ENCODE measurements around the gene TMEM120A.

TMEM120A gene

GRCh38 chr7:75962607-75963380 lies 31.6 kb downstream of the TMEM120A start:
- Histone ChIP-seq H3K36me3 (ENCODE audit: control insufficient read depth, insufficient read depth, low read length) (peaks cover 10% of the 10 kb centered on the region), H3K9ac (ENCODE audit: low read depth, low read length) (no peak overlapping the region)

GRCh38 chr7:75961218-75961617 lies 33.2 kb downstream of the TMEM120A start:
- H3K36me3 ChIP-seq (ENCODE audit: control insufficient read depth, insufficient read depth, low read length) = peaks cover 15% of the 10 kb centered on the region
- no peaks in the 10 kb centered on the region for H3K4me1 ChIP-seq (ENCODE audit: control insufficient read depth, insufficient read depth, low read length)

More at GRCh38 chr7:75962607-75963380, 31.6 kb downstream of the TMEM120A start:
- no peaks in the 10 kb centered on the region for H3K9me3 ChIP-seq (ENCODE audit: control insufficient read depth, insufficient read depth, low read length)
- no peak overlapping the region for H3K4me3 ChIP-seq (ENCODE audit: low read depth, low read length)
- H3K4me1 ChIP-seq (ENCODE audit: control insufficient read depth, insufficient read depth, low read length) = no peaks in the 10 kb centered on the region
- no peaks in the 10 kb centered on the region for H3K27me3 ChIP-seq (ENCODE audit: control insufficient read depth, insufficient read depth, low read length)

DNA sequence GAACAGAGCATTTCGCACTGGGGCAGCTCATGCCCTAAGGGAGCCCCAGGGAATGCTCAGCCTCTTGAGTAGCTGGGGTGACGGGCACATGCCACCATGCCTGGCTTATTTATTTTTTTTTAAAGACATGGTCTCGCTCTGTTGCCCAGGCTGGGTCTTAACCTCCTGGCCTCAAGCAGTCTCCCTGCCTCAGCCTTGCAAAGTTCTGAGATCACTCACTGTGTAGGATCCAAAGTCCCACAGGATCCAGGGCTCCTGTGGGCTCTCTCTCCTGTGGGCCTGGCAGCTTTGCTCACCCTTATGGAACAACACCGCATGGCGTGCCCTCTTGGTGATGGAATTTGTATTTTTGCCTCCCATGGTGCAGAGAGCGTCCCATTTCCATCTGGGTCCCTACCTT lies 34.0 kb downstream of the TMEM120A start:
- Histone ChIP-seq H3K36me3 (ENCODE audit: control insufficient read depth, insufficient read depth, low read length) (peaks cover 23% of the 10 kb centered on the region), H3K9ac (ENCODE audit: low read depth, low read length) (no peak overlapping the region), H3K4me3 (ENCODE audit: low read depth, low read length) (no peak overlapping the region), H3K9me3 (ENCODE audit: control insufficient read depth, insufficient read depth, low read length) (no peaks in the 10 kb centered on the region), H3K4me1 (ENCODE audit: control insufficient read depth, insufficient read depth, low read length) (no peaks in the 10 kb centered on the region), H3K27me3 (ENCODE audit: control insufficient read depth, insufficient read depth, low read length) (no peaks in the 10 kb centered on the region)

More at GRCh38 chr7:75961218-75961617, 33.2 kb downstream of the TMEM120A start:
- H3K9me3 ChIP-seq (ENCODE audit: control insufficient read depth, insufficient read depth, low read length) = no peaks in the 10 kb centered on the region
- no peak overlapping the region for H3K4me3 ChIP-seq (ENCODE audit: low read depth, low read length)
- no peaks in the 10 kb centered on the region for H3K27me3 ChIP-seq (ENCODE audit: control insufficient read depth, insufficient read depth, low read length)
- no peak overlapping the region for H3K9ac ChIP-seq (ENCODE audit: low read depth, low read length)

- H3K4me1 ChIP-seq (ENCODE audit: control insufficient read depth, insufficient read depth, low read length) = no peaks in the 10 kb centered on the region
- no peaks in the 10 kb centered on the region for H3K27me3 ChIP-seq (ENCODE audit: control insufficient read depth, insufficient read depth, low read length)
- no peak overlapping the region for H3K4me3 ChIP-seq (ENCODE audit: low read depth, low read length)
- no peaks in the 10 kb centered on the region for H3K9me3 ChIP-seq (ENCODE audit: control insufficient read depth, insufficient read depth, low read length)
- no peak overlapping the region for H3K9ac ChIP-seq (ENCODE audit: low read depth, low read length)
- H3K36me3 ChIP-seq (ENCODE audit: control insufficient read depth, insufficient read depth, low read length) = peaks cover 25% of the 10 kb centered on the region
Measured at GRCh38 chr7:75958802-75959543, 35.4 kb downstream of the TMEM120A start.

GRCh38 chr7:75957021-75957736 lies 37.2 kb downstream of the TMEM120A start:
- H3K36me3 ChIP-seq (ENCODE audit: control insufficient read depth, insufficient read depth, low read length) = peaks cover 26% of the 10 kb centered on the region
- H3K27me3 ChIP-seq (ENCODE audit: control insufficient read depth, insufficient read depth, low read length) = no peaks in the 10 kb centered on the region
- H3K9me3 ChIP-seq (ENCODE audit: control insufficient read depth, insufficient read depth, low read length) = no peaks in the 10 kb centered on the region
- no peak overlapping the region for H3K4me3 ChIP-seq (ENCODE audit: low read depth, low read length)
- no peak overlapping the region for H3K9ac ChIP-seq (ENCODE audit: low read depth, low read length)
- H3K4me1 ChIP-seq (ENCODE audit: control insufficient read depth, insufficient read depth, low read length) = no peaks in the 10 kb centered on the region

GRCh38 chr7:75955331-75955955 lies 39.0 kb downstream of the TMEM120A start:
- Histone ChIP-seq H3K4me3 (ENCODE audit: low read depth, low read length) (no peak overlapping the region), H3K9me3 (ENCODE audit: control insufficient read depth, insufficient read depth, low read length) (no peaks in the 10 kb centered on the region), H3K9ac (ENCODE audit: low read depth, low read length) (no peak overlapping the region), H3K36me3 (ENCODE audit: control insufficient read depth, insufficient read depth, low read length) (peaks cover 26% of the 10 kb centered on the region), H3K4me1 (ENCODE audit: control insufficient read depth, insufficient read depth, low read length) (no peaks in the 10 kb centered on the region), H3K27me3 (ENCODE audit: control insufficient read depth, insufficient read depth, low read length) (no peaks in the 10 kb centered on the region)

DNA sequence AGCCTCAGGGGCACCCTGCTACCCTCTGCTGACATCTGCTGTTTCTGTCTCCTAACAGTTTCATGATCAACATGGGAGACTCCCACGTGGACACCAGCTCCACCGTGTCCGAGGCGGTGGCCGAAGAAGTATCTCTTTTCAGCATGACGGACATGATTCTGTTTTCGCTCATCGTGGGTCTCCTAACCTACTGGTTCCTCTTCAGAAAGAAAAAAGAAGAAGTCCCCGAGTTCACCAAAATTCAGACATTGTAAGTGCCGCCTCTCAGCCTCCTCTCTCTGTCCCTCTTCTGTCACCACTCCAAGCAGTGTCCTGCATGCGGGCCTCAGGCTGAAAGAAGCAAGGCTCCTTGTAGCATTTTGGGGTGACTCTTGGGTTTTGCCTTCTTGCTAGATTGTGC lies 40.5 kb downstream of the TMEM120A start:
- Histone ChIP-seq H3K9ac (ENCODE audit: low read depth, low read length) (no peak overlapping the region), H3K27me3 (ENCODE audit: control insufficient read depth, insufficient read depth, low read length) (no peaks in the 10 kb centered on the region), H3K9me3 (ENCODE audit: control insufficient read depth, insufficient read depth, low read length) (no peaks in the 10 kb centered on the region), H3K4me1 (ENCODE audit: control insufficient read depth, insufficient read depth, low read length) (no peaks in the 10 kb centered on the region), H3K36me3 (ENCODE audit: control insufficient read depth, insufficient read depth, low read length) (peaks cover 24% of the 10 kb centered on the region), H3K4me3 (ENCODE audit: low read depth, low read length) (no peak overlapping the region)

- Histone ChIP-seq H3K4me3 (ENCODE audit: low read depth, low read length) (no peak overlapping the region), H3K27me3 (ENCODE audit: control insufficient read depth, insufficient read depth, low read length) (no peaks in the 10 kb centered on the region), H3K9me3 (ENCODE audit: control insufficient read depth, insufficient read depth, low read length) (no peaks in the 10 kb centered on the region), H3K4me1 (ENCODE audit: control insufficient read depth, insufficient read depth, low read length) (no peaks in the 10 kb centered on the region), H3K36me3 (ENCODE audit: control insufficient read depth, insufficient read depth, low read length) (peaks cover 26% of the 10 kb centered on the region), H3K9ac (ENCODE audit: low read depth, low read length) (no peak overlapping the region)
Measured at GRCh38 chr7:75953431-75953830, 41.0 kb downstream of the TMEM120A start.

DNA sequence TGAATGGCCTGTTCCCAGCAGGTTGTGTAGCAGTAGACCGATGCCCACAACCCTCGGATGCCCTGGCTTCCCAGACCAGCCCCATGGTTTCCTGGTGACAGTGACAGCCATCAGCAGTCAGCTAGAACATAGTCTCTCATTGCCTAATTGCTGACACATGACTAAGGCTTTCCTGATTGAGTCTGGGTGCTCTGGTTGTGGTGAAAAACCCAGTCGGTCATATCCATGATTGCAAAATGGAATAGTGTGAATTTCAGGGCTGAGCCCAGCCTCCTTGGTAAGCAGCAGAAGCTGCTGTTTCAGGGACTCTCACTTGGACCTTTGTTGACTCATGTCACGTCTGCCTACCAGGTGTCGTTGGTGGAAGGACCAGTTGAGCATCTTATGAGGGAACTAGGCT lies 42.9 kb downstream of the TMEM120A start:
- no peak overlapping the region for H3K4me3 ChIP-seq (ENCODE audit: low read depth, low read length)
- no peaks in the 10 kb centered on the region for H3K9me3 ChIP-seq (ENCODE audit: control insufficient read depth, insufficient read depth, low read length)
- no peak overlapping the region for H3K9ac ChIP-seq (ENCODE audit: low read depth, low read length)
- H3K36me3 ChIP-seq (ENCODE audit: control insufficient read depth, insufficient read depth, low read length) = peaks cover 23% of the 10 kb centered on the region
- no peaks in the 10 kb centered on the region for H3K27me3 ChIP-seq (ENCODE audit: control insufficient read depth, insufficient read depth, low read length)
- no peaks in the 10 kb centered on the region for H3K4me1 ChIP-seq (ENCODE audit: control insufficient read depth, insufficient read depth, low read length)

DNA sequence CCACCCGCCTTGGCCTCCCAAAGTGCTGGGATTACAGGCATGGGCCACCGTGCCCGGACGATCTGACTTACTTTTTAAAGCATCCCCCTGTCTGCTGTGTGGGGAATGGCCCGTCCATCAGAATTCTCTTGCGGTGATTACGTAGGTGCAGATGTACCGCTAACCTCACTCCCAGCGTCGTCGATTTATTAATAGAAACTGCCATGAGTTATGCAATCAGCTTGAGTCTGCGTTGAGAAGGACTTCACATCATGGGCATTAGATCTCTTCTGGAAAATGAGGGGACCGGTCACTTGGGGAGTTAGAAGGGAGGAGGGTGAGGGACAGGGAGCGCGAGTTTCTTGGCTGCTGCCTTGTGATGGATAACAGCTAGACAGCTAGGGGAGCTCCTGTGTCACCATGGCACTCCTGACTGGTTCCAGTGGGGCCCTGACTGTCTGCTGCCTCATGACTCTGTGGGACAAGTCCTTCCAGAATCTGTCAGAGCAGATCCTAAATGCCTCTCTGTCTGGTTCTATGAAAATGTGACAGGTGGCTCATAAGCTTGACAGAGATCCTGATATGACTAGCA lies 44.2 kb downstream of the TMEM120A start:
- Histone ChIP-seq H3K36me3 (ENCODE audit: control insufficient read depth, insufficient read depth, low read length) (peaks cover 10% of the 10 kb centered on the region), H3K9me3 (ENCODE audit: control insufficient read depth, insufficient read depth, low read length) (no peaks in the 10 kb centered on the region), H3K9ac (ENCODE audit: low read depth, low read length) (no peak overlapping the region), H3K4me3 (ENCODE audit: low read depth, low read length) (no peak overlapping the region), H3K27me3 (ENCODE audit: control insufficient read depth, insufficient read depth, low read length) (no peaks in the 10 kb centered on the region), H3K4me1 (ENCODE audit: control insufficient read depth, insufficient read depth, low read length) (no peaks in the 10 kb centered on the region)

DNA sequence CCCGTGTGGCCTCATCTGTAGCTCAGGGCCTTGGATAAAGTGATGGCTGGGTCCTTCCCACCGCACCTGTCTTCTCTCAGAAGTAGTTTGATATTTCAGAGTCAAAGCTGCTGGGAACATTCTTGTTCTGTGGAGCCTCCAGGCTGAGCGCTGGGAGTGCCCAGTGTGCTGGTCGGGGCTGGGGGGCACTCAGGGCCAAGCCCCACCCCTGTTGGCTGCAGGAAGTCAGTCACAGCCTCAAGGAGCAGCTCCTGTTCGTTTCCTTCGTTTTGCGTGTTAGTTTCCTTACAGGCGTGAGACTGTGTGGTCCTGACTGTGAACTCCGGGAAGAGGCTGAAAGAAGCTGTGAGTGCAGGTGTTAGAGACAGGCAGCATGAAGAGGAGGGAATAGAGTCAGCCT lies 46.2 kb downstream of the TMEM120A start:
- no peaks in the 10 kb centered on the region for H3K4me1 ChIP-seq (ENCODE audit: control insufficient read depth, insufficient read depth, low read length)
- H3K36me3 ChIP-seq (ENCODE audit: control insufficient read depth, insufficient read depth, low read length) = peaks cover 3% of the 10 kb centered on the region
- H3K9ac ChIP-seq (ENCODE audit: low read depth, low read length) = no peak overlapping the region
- H3K9me3 ChIP-seq (ENCODE audit: control insufficient read depth, insufficient read depth, low read length) = no peaks in the 10 kb centered on the region
- H3K4me3 ChIP-seq (ENCODE audit: low read depth, low read length) = no peak overlapping the region
- H3K27me3 ChIP-seq (ENCODE audit: control insufficient read depth, insufficient read depth, low read length) = no peaks in the 10 kb centered on the region
